WTC11 (cell line): ENCODE results near the gene NAA11. TPM values are rescaled to one million over a fixed set of nuclear protein-coding genes. Genes with fewer than 3 reads are reported as not detected.

Source experiments
- ATAC-seq: fragments of 200-7000 bp; cut with Tn5 transposase; 2 replicates; pipeline ENCODE4 v1.10.0; 2021; ENCODE audit warnings: mild to moderate bottlenecking, moderate library complexity
- CTCF ChIA-PET: fragments of 300-600 bp; sonication (Branson Sonifier 250); formaldehyde crosslinking; loops from one replicate; lab custom pipeline; 2021; ENCODE audit warnings: antibody characterized with exemption; lab: Charles Lee
- POLR2A ChIA-PET: fragments of 350-600 bp; sonication (Branson Sonifier 250); formaldehyde crosslinking; loops from one replicate; lab custom pipeline; 2021; ENCODE audit warnings: antibody characterized with exemption; lab: Charles Lee
- DNase-seq: peaks from one replicate; pipeline ENCODE4 v3.0.0; 2021; ENCODE audit warnings: low spot score
- H3K27ac Mint-ChIP-seq: 2 replicates; pipeline ENCODE4 v1.8.0; 2021; ENCODE audit warnings: mixed read lengths
- H3K27me3 Mint-ChIP-seq: 2 replicates; pipeline ENCODE4 v1.8.0; 2021; ENCODE audit warnings: low read depth, mild to moderate bottlenecking, moderate library complexity, mixed read lengths
- H3K36me3 Mint-ChIP-seq: 2 replicates; pipeline ENCODE4 v1.8.0; 2021; ENCODE audit warnings: mixed read lengths
- H3K4me1 Mint-ChIP-seq: 2 replicates; pipeline ENCODE4 v1.8.0; 2022; ENCODE audit warnings: mixed read lengths
- H3K4me3 Mint-ChIP-seq: 2 replicates; pipeline ENCODE4 v1.8.0; 2021; ENCODE audit warnings: mild to moderate bottlenecking, moderate library complexity, mixed read lengths
- H3K9me3 Mint-ChIP-seq: 2 replicates; pipeline ENCODE4 v1.8.0; 2021; ENCODE audit warnings: mixed read lengths
- ATF3 ChIP-seq: sonication (generic); formaldehyde crosslinking; conservative IDR thresholded peaks from 2 replicates; pipeline ENCODE4 v1.8.1; 2022; ENCODE audit warnings: mild to moderate bottlenecking, missing genetic modification reagents
- CBFB ChIP-seq: sonication (generic); formaldehyde crosslinking; IDR thresholded peaks from 2 replicates; pipeline ENCODE4 v1.8.1; 2022; ENCODE audit warnings: mild to moderate bottlenecking, low read depth, missing genetic modification reagents
- E2F5 ChIP-seq: sonication (generic); formaldehyde crosslinking; IDR thresholded peaks from 2 replicates; pipeline ENCODE4 v1.8.1; 2022; ENCODE audit warnings: mild to moderate bottlenecking, moderate library complexity, missing genetic modification reagents
- ERG ChIP-seq: fragments of 250-450 bp; sonication (Bioruptor Pico); IDR thresholded peaks from 2 replicates; pipeline ENCODE4 v1.8.0; 2021; ENCODE audit warnings: mild to moderate bottlenecking
- FOXJ3 ChIP-seq: sonication (generic); formaldehyde crosslinking; IDR thresholded peaks from 2 replicates; pipeline ENCODE4 v1.9.0; 2021; ENCODE audit warnings: missing genetic modification reagents, mild to moderate bottlenecking, borderline replicate concordance
- FOXK1 ChIP-seq: sonication (generic); formaldehyde crosslinking; IDR thresholded peaks from 2 replicates; pipeline ENCODE4 v1.8.0; 2022; ENCODE audit warnings: mild to moderate bottlenecking, moderate library complexity, missing genetic modification reagents
- GABPB1 ChIP-seq: sonication (generic); formaldehyde crosslinking; IDR thresholded peaks from 2 replicates; pipeline ENCODE4 v1.8.1; 2023; ENCODE audit warnings: mild to moderate bottlenecking, missing genetic modification reagents
- JAZF1 ChIP-seq: fragments of 250-450 bp; sonication (Bioruptor Pico); IDR thresholded peaks from 2 replicates; pipeline ENCODE4 v1.9.0; 2021; ENCODE audit warnings: moderate library complexity, mild to moderate bottlenecking, inconsistent platforms
- NR3C1 ChIP-seq: sonication (generic); formaldehyde crosslinking; conservative IDR thresholded peaks from 2 replicates; pipeline ENCODE4 v1.8.1; 2023; ENCODE audit warnings: low read depth, mild to moderate bottlenecking, missing genetic modification reagents
- TEAD1 ChIP-seq: sonication (generic); formaldehyde crosslinking; IDR thresholded peaks from 2 replicates; pipeline ENCODE4 v1.8.0; 2022; ENCODE audit warnings: mild to moderate bottlenecking, missing genetic modification reagents
- TP53 ChIP-seq: sonication (generic); formaldehyde crosslinking; IDR thresholded peaks from 2 replicates; pipeline ENCODE4 v1.8.1; 2023; ENCODE audit warnings: mild to moderate bottlenecking, missing genetic modification reagents
- ZBTB21 ChIP-seq: sonication (generic); formaldehyde crosslinking; IDR thresholded peaks from 2 replicates; pipeline ENCODE4 v1.8.1; 2023; ENCODE audit warnings: mild to moderate bottlenecking, missing genetic modification reagents, borderline replicate concordance
- ZNF232 ChIP-seq: sonication (generic); formaldehyde crosslinking; IDR thresholded peaks from 2 replicates; pipeline ENCODE4 v1.8.0; 2022; ENCODE audit warnings: mild to moderate bottlenecking, missing genetic modification reagents
- ZNF423 ChIP-seq: fragments of 250-450 bp; sonication (Bioruptor Pico); IDR thresholded peaks from 2 replicates; pipeline ENCODE4 v2.1.2; 2022; ENCODE audit warnings: mild to moderate bottlenecking, moderate library complexity
- total RNA-seq: library from RNA; stranded (reverse); gene quantifications from 3 replicates; pipeline ENCODE4 v1.2.3, GENCODE V29; 2021
- TF ChIP-seq, protein P1 (sequence below): fragments of 250-450 bp; sonication (Bioruptor Pico); IDR thresholded peaks from 2 replicates; pipeline ENCODE4 v1.9.0; 2021; ENCODE audit warnings: moderate library complexity, mild to moderate bottlenecking, inconsistent platforms, borderline replicate concordance
- TF ChIP-seq, protein P2 (sequence below): sonication (generic); formaldehyde crosslinking; IDR thresholded peaks from 2 replicates; pipeline ENCODE4 v1.8.1; 2023; ENCODE audit warnings: mild to moderate bottlenecking, missing genetic modification reagents
- TF ChIP-seq, protein P3 (sequence below): fragments of 250-450 bp; sonication (Bioruptor Pico); IDR thresholded peaks from 2 replicates; pipeline ENCODE4 v1.9.0; 2021; ENCODE audit warnings: mild to moderate bottlenecking

Gene NAA11
- total RNA-seq, 1 experiment from 2014 or later = not detected

GRCh38 chr4:79306795-79307194 is 19.1 kb downstream of the NAA11 start (continued):
- TF ChIP-seq JAZF1 (CRISPR knock-in tag) (no peak), NR3C1 (CRISPR knock-in tag) (no peak)
- TF ChIP-seq, all 79 proteins: peak for 0

GRCh38 chr4:79300280-79300679 is 25.6 kb downstream of the NAA11 start:
- ATAC-seq (no peak), DNase-seq (no peak)
- H3K27ac Mint-ChIP-seq = no peak overlapping the region
- no peaks in the 10 kb centered on the region for H3K9me3 Mint-ChIP-seq
- no peaks in the 10 kb centered on the region for H3K36me3 Mint-ChIP-seq
- CTCF ChIA-PET = no interaction called here
- no peaks in the 10 kb centered on the region for H3K4me1 Mint-ChIP-seq
- TF ChIP-seq NR3C1 (CRISPR knock-in tag) (no peak), JAZF1 (CRISPR knock-in tag) (no peak), ATF3 (no peak), FOXJ3 (CRISPR knock-in tag) (no peak), ZNF423 (CRISPR knock-in tag) (no peak), ZBTB21 (CRISPR knock-in tag) (no peak), TEAD1 (CRISPR knock-in tag) (no peak), GABPB1 (CRISPR knock-in tag) (no peak), CBFB (no peak), ERG (CRISPR knock-in tag) (no peak), E2F5 (CRISPR knock-in tag) (no peak), ZNF232 (CRISPR knock-in tag) (no peak), TP53 (CRISPR knock-in tag) (no peak), FOXK1 (no peak)
- TF ChIP-seq, protein P1, sequence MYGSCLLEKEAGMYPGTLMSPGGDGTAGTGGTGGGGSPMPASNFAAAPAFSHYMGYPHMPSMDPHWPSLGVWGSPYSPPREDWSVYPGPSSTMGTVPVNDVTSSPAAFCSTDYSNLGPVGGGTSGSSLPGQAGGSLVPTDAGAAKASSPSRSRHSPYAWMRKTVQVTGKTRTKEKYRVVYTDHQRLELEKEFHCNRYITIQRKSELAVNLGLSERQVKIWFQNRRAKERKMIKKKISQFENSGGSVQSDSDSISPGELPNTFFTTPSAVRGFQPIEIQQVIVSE (CRISPR knock-in tag) = no peak
- TF ChIP-seq, protein P2, sequence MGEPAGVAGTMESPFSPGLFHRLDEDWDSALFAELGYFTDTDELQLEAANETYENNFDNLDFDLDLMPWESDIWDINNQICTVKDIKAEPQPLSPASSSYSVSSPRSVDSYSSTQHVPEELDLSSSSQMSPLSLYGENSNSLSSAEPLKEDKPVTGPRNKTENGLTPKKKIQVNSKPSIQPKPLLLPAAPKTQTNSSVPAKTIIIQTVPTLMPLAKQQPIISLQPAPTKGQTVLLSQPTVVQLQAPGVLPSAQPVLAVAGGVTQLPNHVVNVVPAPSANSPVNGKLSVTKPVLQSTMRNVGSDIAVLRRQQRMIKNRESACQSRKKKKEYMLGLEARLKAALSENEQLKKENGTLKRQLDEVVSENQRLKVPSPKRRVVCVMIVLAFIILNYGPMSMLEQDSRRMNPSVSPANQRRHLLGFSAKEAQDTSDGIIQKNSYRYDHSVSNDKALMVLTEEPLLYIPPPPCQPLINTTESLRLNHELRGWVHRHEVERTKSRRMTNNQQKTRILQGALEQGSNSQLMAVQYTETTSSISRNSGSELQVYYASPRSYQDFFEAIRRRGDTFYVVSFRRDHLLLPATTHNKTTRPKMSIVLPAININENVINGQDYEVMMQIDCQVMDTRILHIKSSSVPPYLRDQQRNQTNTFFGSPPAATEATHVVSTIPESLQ (CRISPR knock-in tag) = no peak
- TF ChIP-seq, protein P3, sequence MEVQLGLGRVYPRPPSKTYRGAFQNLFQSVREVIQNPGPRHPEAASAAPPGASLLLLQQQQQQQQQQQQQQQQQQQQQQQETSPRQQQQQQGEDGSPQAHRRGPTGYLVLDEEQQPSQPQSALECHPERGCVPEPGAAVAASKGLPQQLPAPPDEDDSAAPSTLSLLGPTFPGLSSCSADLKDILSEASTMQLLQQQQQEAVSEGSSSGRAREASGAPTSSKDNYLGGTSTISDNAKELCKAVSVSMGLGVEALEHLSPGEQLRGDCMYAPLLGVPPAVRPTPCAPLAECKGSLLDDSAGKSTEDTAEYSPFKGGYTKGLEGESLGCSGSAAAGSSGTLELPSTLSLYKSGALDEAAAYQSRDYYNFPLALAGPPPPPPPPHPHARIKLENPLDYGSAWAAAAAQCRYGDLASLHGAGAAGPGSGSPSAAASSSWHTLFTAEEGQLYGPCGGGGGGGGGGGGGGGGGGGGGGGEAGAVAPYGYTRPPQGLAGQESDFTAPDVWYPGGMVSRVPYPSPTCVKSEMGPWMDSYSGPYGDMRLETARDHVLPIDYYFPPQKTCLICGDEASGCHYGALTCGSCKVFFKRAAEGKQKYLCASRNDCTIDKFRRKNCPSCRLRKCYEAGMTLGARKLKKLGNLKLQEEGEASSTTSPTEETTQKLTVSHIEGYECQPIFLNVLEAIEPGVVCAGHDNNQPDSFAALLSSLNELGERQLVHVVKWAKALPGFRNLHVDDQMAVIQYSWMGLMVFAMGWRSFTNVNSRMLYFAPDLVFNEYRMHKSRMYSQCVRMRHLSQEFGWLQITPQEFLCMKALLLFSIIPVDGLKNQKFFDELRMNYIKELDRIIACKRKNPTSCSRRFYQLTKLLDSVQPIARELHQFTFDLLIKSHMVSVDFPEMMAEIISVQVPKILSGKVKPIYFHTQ (CRISPR knock-in tag) = no peak
- TF ChIP-seq, all 79 proteins: peak for 0
- H3K27me3 Mint-ChIP-seq = no peaks in the 10 kb centered on the region
- no peak overlapping the region for H3K4me3 Mint-ChIP-seq
- POLR2A ChIA-PET = no interaction called here
